Urothelium cell line (cell line): ENCODE measurements around the gene TMEM81.
A peak's percentile ranks its signal among the peaks of the same experiment; 100 is the strongest.

Experiments
- DNase-seq: peaks from one replicate; pipeline ENCODE4 v3.0.0; 2011; ENCODE audit warnings: low spot score, mixed read lengths
- FAIRE-seq: peaks from 2 replicates; lab custom pipeline; 2011; peaks lifted over from hg19 to GRCh38; lab: Jason Lieb, UNC

Gene TMEM81

DNA sequence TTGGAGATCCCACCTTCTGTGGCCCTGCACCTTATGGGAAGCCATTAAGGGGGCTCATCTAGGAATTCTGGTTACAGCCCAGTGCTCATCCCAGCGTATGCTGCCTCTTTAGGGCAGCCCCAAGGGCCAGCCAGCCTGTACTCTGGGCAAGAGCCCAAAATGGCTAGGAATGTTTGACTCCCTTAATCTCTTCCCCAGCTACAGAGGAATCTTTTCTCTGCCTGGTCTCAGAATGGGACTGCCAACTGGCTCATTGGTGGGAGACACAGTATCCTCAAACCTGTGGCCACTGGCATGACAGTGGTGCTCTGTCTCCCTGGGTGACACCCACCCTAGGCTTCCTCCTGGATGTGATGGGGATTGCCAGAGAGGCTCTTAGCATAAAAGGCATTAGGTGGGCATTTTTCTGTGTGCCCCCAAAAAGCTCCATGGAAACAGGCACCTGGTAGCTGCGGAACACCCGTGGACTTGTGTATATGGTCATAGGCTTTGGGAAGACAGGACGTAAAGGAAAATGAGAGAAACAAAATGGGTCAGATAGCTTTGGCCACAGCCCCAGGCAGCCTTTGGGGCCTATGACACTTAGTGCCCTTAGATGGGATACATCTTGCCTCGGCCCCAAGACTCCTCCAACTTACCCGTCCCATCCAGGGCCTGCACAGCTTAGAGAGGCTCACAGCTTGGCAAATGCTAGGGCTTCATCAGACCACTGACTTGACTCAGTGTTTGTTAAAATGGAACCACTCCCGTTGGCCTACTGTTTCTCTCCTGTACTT is 6.9 kb downstream of the TMEM81 start:
- FAIRE-seq (no peak), DNase-seq (no peak)

DNA sequence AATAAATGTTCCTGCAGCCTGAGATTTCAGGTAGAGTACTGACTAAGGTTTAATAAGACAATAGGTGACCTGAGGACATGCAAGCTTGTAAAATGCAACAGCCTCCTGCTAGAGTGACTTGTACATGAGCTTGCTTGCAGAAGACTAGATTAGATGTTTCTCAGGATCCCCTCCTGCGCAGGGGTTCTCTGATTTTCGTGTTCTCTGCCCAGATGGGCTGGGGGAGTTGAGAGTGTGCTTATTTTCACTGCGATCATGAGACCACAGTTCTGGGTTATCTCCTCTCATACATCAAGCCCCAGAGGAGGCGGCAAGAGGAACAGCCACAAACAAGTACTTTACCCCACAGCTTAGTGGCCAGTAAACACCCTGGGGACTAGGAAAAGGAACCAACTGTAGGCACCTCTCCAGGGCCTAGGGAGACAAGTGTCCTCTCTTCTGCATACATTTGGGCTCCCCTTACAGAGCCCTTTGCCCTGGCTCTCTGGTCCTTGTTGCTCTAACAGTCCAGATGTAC is 8.0 kb downstream of the TMEM81 start:
- no peak for DNase-seq
- FAIRE-seq: no peak

GRCh38 chr1:205075642-205076155 is 8.6 kb downstream of the TMEM81 start:
- no peak for FAIRE-seq
- DNase-seq: no peak

GRCh38 chr1:205074513-205074912 is 9.7 kb downstream of the TMEM81 start:
- FAIRE-seq: no peak
- no peak for DNase-seq

DNA sequence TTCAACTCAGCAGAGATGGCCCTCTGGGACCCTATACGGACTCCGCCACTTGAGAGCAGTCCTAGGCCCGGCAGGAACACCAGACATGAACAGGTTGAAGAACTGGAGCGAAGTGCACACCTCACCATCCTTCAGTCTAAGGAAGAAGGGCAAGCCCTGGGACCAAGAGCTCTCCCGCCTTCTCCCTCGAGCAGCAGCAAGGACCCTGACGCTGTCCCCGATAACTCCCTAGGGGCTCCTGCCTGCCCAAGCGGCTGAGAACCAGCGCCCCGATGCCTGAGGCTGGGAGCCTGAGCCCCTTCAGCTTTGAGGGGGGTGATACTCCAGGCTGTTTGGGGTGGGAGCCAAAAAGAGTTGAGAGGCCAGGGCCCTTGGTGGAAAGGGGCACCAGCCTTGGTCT is 10.2 kb downstream of the TMEM81 start:
- DNase-seq: no peak
- FAIRE-seq: no peak

DNA sequence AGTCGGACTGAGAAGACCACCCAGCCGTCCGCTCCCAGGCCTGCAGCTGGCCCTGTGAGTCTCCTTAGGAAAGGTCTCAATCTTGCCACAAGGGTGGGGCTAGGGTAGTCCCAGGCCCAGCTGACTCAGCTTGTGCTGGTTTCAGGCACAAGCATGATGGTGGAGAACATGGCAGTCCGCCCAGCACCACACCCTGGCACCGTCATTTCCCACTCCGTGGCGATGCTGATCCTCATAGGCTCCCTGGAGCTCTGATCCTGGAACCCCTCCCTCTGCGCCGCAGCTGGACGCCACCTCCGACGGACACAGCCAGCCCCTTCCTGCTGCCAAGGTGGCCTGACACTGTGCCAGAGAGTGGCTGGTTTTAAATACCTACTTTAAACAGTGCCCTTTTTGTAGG is 10.7 kb downstream of the TMEM81 start:
- no peak for DNase-seq
- FAIRE-seq: no peak

DNA sequence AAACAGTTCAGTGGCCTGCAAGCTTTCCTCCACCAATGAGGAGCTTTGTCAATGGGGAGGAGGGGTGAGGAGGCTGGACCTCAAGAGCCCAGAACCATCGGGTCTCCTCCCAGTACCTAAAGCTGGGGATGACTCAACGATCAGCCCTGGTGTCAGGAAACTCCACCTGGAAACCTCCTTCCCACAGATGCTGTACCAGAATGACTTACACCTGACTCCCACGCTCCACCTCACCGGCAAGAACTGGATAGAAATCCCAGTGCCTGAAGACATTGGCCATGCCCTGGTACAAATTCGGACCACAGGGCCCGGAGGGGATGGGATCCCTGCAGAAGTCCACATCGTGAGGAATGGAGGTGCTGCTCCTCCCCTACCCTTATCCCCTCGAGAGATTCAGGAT is 11.4 kb downstream of the TMEM81 start:
- FAIRE-seq (no peak), DNase-seq (no peak)

DNA sequence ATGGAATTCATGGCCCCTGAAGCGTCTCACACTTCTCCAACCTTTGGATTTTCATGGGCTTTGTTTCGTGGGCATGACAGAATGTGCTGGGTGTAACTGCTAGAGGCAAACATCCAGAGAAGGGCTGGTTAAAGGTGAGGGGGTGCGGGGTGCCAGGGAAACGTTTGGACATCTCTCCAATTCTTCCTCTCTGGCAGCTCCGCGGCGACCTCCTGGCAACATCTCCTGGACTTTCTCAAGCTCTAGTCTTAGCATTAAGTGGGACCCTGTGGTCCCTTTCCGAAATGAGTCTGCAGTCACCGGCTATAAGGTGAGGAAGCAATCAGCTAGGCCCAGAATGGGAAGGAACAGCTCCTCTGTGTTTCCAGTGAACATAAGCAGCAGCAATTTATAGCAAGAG is 12.0 kb downstream of the TMEM81 start:
- FAIRE-seq: no peak
- no peak for DNase-seq

GRCh38 chr1:205071801-205072200 is 12.5 kb downstream of the TMEM81 start:
- DNase-seq (no peak), FAIRE-seq (no peak)

- FAIRE-seq (no peak), DNase-seq (no peak)
Measured at GRCh38 chr1:205071028-205071409, 13.2 kb downstream of the TMEM81 start.

GRCh38 chr1:205069371-205070125 is 14.7 kb downstream of the TMEM81 start:
- FAIRE-seq (no peak), DNase-seq (no peak)

GRCh38 chr1:205068457-205069040 is 15.7 kb downstream of the TMEM81 start:
- no peak for DNase-seq
- FAIRE-seq: no peak

DNA sequence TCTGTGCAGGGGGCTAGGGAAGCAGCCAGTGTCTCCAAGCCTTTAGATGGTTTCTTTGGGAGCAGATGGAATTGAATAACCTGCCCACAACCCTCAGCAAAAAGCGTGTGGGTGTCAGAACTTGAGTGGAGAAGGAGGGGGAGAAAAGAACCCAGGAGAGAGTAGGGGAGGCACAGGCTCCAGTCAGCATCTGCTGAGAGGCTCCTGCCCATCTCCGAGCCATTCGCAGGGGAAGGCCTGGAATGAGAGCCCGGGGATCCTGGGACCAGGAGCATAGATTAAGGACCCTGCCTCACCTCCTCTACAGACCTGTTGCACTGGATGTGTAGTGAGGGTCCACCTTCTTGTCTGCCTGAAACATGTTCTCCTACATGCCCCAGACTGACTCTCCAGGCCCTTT is 16.3 kb downstream of the TMEM81 start:
- no peak for FAIRE-seq

DNA sequence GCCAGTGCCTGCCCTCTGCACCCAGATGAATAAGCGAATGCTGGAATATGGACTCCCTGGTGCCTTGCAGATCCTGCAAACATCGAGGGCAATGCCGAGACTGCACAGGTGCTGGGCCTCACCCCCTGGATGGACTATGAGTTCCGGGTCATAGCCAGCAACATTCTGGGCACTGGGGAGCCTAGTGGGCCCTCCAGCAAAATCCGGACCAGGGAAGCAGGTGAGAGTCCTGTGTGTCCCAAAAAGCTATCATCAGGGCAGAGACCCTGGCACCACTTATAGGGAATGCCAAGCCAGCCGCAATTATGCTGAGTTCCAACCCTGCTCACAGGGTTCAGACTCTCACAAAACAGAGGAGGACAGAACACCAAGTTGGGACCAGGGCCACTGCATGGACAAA is 17.2 kb downstream of the TMEM81 start:
- no peak for FAIRE-seq
- DNase-seq: no peak

More for the DNA sequence above, 16.3 kb downstream of the TMEM81 start:
- DNase-seq: no peak

- no peak for FAIRE-seq
- DNase-seq: peak; percentile 32
Measured at GRCh38 chr1:205066141-205066818, 18.0 kb downstream of the TMEM81 start.

DNA sequence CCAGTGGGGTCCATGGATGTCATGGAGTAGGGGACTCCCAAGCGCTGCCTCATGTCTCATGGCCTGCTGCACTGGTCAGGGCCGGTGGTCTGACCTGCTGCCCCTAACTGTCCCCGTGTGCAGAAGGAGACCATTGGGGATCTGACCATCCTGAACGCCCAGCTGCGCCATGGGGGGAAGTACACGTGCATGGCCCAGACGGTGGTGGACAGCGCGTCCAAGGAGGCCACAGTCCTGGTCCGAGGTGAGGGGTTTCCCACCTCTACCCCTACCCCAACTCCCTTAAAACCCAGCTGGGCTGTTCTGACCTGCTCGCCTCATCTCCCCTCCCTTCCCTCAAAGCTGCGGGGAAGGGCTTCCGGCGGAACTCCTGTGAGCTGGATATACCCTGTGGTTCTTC is 18.6 kb downstream of the TMEM81 start:
- DNase-seq: no peak
- no peak for FAIRE-seq

DNA sequence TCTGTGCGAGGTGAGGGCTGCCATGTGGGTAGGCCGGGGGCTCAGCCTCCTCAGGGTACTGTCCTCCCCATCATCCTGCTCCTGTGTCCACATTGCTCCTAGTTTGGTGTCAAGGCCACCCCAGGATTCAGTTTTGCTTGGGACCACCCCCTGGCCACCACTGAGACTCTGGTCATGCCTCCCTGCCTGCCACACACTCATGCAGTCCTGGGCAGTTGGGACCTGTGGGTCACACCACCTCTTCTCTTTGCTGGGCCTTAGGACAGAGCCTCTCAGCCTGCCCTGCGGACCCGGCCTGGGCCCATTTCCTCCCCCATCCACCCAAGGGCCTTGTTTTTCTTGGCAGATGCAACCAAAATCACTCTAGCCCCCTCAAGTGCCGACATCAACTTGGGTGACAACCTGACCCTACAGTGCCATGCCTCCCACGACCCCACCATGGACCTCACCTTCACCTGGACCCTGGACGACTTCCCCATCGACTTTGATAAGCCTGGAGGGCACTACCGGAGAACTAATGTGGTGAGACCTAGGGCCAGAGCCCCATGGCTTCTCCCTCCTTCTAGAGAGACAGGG is 19.4 kb downstream of the TMEM81 start:
- no peak for DNase-seq
- no peak for FAIRE-seq

DNA sequence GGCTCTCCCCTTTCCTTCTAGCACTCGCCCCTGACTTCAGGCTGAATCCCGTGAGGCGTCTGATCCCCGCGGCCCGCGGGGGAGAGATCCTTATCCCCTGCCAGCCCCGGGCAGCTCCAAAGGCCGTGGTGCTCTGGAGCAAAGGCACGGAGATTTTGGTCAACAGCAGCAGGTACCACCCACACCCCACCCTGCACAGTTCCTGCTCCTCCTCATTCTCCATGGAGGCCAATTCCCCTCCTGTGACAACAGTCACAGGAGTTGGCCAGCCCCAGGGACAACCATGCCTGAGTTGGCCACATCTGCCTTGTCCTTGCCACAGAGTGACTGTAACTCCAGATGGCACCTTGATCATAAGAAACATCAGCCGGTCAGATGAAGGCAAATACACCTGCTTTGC is 20.0 kb downstream of the TMEM81 start:
- DNase-seq (no peak), FAIRE-seq (no peak)

GRCh38 chr1:205062895-205063294 is 21.4 kb downstream of the TMEM81 start:
- DNase-seq (no peak), FAIRE-seq (no peak)

DNA sequence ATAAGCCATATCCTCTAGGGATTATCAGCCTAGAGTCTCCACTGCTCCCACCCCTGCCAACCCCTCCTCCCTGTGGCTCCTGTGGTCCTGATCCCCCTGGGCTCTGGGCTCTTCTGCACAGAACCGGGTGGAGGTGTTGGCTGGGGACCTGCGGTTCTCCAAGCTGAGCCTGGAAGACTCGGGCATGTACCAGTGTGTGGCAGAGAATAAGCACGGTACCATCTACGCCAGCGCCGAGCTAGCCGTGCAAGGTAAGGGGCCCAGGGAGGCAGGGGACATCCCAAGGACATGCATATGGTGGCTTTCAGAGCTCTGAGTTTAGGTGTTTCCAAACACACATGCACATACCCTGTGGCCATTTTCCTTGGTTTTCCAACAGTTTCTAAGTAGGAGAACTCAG is 21.9 kb downstream of the TMEM81 start:
- DNase-seq (no peak), FAIRE-seq (no peak)

GRCh38 chr1:205061665-205062069 is 22.6 kb downstream of the TMEM81 start:
- FAIRE-seq (no peak), DNase-seq (peak; percentile 79)
